GM18499 (cell line): ENCODE results near the gene GLI2.

Source experiments
- ATAC-seq: cut with Tn5 transposase; IDR thresholded peaks from one replicate; pipeline ENCODE4 v1.9.1; 2021; ENCODE audit warnings: moderate number of reproducible peaks; ENCODE audit not compliant: insufficient read depth, unreplicated experiment

Gene GLI2

DNA sequence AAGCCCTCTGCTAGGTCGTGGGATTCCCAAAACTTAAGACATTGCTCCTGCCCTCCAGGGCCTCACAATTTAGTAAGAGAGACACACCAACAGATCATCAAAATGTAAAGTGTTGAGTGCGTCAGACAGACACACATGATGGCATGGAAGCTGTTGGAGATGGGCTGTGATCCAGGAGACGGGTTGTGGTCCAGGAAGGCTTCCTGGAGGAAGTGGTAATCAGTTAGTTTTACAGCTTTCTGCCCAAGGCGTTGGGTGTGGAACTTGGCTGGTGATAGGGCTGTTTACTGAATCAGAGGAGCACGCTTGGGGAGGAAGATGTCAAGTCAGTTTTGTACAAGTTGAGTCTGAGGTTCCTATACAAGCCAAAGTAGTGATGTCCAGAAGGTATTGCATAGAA, 24.0 kb upstream of the GLI2 start:
- no peak for ATAC-seq

DNA sequence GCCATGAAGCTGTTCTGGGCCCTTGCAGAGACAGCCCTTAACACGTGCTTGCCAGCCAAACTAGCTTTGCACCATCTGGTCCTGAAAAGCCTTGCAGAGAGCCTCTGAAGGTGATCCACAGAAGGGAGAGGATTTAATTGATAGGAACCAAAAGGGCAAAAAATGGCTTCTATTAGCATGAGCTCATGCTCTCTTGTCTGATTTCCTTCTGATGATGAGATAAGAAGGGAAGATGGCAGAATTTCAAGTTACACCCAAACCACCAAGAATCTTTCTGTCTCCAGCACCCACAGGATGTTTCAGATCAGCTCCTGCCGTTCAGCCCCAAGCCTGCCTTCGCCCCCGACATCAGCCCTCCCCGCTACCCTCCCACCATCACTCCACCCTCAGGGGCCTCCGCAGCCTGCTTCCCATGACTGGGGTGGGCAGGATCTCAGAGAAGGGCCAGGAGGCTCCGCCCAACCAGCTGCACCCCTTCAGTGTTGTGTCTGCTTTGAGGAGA, 23.4 kb upstream of the GLI2 start:
- ATAC-seq, result no peak

DNA sequence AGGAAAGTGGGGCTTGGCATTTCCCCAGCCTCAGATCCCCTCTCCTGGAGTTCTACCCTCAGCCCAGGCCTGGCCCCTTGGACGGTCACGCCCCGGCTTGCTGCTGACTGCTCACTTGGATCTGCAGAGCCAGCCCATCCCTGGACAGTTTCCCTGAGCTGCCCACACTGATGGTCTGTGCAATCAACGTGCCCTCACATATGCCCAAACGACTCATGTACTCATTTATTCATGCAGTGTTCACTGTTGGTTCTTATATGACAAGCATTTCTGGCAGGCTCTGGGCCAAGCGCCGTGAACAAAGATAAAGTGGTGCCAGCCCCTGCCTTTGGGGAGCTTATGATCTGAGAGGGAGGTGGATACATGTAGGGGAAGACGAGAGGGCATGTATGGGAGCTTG, 20.3 kb upstream of the GLI2 start:
- no peak for ATAC-seq

DNA sequence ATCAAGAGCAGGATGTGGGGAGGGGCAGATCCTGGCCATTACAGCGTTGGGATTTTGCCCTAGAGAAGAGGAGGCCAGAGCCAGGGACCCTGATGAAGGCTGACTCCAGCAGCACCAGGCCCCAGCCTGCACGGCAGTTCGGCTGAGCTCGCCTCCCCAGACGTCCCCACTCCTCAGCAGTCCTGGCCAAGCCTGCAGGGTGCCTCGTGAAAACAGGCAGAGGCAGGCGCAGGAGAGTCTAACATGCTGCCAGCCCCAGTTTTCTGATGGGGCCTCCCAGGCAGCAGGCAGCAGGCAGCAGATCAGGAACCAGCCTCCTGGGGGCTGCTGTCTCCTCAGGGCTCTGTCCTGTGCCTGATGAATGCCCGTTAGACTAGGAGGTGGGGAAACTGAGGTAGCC, 19.7 kb upstream of the GLI2 start:
- ATAC-seq, result no peak

DNA sequence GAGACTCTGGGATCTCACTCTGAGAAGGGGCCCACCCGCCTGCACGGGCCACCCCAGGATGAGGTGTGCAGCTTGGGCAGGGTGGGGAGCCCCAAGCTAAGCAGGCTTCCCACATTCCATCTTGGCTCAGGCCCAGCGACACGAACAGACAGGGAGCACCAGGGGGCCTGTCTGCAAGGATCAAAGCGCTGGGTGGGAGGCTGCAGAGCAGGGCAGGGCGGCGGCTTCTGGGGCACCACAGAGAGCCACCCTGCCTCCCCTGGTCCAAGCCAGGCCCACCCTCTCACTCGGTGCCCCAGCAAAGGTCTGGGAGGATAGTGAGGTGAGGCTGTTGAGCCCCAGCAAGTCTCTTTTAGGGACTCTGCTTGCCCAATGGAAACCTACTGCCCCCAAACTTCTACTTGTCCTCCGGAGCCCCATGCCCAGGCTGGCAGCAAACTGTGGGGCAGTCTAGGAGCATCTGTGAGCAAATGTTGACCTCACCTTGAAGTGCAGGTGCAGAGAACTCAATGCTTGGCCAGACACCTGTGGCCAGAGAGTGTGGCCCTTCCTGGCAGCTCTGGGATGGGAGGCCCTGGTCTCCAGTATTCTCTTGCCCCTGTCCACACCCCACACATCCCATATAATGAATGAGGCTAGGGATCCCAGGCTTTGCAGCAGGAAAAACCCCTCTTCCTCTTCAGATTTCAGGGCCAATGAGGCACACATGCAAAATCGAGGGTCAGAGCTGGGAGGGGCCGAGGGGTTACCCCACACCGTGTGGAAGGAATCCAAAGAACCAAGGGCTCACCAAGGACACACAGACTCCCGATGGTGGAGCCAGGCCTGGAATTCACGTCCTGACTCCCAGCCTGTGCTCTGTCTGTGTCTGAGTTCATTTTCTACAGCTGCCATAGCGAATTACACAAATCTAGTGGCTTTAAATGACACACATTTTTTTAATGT, 18.8 kb upstream of the GLI2 start:
- no peak for ATAC-seq

DNA sequence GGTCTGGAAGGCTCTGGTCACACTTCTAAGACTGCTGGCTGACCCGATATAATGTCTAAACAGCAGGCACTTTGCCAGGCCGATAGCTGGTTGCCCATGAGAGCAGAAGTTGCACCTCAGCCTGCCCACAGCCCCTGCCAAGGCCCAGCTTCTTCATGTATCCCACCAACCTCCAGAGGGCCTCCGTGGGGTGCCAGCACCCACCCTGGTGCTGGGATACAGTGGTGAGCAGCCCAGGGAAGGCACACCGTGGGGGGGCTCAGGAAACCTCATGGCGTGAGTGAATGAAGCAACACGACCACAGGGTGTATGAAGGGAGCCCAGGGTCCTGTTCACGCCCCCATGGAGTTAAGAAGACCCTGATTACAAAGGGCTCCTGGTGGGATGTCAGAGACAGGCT, 16.2 kb upstream of the GLI2 start:
- ATAC-seq, result no peak

DNA sequence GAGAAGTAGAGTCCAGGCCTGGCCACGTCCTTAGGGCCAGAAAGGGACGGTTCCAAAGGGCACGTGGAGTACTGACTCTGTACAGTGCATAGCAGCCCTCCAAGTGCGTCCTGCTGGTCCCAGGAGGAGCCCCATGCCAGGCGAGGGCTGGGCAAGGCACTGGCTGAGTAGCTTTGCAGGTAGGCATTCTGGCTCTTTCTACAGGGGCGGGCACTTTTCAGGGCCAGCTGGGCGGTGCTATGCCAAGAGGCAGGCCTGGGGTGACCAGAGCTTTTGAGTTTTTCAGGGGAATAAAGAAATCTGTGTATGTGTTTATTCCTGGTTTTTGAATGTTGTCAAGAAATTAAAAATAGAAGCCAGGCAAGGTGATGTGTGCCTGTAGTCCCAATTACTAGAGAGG, 15.4 kb upstream of the GLI2 start:
- no peak for ATAC-seq

DNA sequence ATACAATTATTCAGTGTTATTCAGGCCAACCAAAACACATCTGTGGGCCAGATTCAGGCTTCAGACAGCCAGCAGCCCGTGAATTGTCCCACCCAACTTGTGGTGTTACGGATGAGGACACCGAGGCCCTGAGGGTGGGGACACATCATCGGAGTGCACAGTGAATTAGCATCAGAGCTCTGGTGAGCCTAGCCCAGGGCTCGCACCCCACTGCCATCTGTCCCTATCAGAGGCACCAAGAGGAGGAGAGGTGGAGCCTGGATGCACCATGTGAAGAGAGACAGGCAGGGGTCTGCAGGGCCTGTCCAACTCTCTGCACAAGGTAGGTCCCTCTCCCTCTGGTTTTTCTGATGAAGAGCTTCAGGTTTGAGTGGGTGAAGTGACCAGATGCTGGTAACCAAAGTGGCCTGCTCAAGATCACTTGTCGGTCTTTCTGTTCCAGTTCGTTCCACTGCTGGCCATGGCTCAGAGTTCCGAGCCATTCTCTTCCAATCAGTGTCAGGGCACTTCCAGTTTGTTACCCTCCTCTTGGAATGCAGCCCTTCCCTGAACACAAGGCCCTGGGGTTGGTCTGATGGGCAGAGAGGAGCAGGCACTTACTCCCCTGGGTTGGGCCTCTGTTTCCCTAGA, 14.8 kb upstream of the GLI2 start:
- ATAC-seq, result no peak

DNA sequence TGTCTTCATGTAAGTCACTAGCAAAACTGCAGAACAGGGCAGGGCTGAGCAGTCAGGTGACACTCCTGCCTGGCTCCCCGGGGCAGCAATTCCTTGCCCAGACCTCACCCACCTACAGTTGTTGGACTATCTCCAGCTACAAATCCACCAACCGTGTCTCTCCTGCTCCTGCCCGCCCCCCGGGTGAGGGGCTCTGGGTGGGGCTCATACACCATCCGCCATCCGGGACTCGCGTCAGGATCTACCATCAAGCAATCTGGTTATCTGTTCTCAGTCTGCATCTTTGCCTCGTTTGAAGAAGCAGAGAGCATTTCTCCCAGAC, 13.5 kb upstream of the GLI2 start:
- no peak for ATAC-seq

DNA sequence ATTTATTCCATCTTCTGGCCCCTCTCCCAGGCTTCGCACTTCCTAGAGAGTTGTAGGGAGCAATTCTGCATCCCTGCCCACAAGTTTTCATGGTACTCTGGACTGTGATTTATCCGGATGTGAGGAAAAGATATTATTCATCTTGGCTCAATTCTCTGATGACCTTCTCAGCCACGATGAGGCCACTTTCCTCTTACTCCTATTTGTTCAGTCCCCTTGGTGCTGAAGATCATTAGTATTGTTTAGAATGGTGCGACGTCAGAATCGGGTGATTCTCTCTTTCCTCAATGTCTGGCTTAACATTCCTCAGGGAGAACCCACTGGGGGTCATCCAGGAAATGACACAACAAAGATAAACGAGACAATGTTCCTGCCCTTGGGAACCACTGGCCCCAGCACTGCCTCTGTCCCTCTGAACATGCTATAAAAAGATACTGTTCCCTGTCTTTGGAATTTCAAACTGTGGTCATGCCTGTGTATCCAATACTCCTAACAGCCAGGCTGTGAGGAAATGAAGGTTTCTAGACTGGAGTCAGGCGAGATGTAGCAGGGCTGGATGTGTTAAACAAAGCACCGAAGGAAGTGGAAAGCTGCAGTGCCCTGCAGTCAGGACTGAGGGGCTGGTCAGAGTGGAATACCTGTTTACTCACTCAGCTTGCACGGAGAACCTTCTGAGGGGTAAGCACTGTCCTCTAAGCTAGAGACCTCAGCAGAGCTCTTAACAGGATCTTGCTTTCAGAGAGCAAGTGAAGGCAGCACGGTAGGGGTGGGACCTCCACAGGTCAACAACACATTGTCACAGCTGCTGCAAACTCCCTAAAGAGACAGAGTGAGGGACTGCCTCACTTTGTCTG, 12.9 kb upstream of the GLI2 start:
- no peak for ATAC-seq

DNA sequence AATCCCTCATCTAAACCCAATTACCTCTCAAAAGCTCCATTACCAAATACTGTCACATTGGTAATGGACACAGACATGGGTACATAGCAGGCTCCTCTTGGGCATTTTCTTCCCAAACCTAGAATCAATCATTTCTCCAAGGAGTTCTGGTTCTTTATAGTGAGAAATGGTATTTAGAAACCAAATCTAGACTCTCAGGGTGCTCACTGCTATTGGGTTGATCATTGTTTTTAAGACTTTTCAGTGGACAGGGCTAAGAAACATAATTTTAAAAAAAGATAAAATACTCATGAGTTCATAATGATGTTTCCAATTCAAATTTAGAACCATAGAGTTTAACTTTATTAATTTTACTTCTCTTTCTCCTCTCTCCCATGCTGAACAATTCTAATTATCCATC, 9.4 kb upstream of the GLI2 start:
- no peak for ATAC-seq

DNA sequence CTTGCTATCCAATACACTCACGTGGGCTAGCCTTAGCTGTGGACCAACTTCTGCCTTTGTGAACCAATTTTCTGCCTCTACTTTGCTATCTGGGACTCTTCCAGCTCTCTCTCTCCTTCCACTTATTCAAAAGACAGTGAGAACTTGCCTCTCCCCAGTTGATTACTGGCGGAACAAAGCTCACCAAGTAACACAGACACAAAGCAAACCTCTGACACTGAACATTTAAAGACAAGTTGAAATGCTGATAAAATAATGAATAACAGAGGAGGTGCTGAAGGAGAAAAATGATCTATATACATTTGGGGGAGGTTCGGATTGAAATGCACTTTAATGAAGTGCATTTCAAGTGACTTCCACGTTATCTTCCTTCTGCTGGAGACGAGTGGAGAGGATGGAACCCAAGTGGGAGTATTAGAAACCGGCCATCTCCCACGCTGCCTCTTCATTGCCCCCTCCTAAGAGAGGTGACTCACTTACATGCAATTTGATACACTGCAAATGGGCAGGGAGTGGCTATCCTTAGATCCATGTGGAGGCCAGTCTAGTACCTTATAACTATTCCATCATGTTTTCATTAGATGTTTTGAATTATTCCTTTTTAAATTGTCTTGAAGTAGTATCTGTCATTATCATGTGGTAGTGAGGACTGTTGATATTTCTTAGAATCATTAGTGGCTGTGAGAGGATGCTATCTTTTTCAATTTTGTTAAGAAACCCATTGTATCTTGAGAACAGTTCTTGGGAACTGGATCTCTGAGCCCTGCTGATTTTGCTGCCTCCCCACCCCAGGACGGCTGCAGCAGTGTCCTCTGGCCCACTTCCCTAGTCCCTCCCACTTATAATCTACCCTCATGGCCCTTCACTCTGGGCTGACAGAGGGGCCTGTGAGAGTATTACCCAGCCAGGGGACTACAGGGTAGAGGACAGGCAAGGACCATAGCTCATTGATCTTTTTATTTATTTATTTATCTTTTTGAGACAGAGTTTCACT, 6.0 kb upstream of the GLI2 start:
- no peak for ATAC-seq

DNA sequence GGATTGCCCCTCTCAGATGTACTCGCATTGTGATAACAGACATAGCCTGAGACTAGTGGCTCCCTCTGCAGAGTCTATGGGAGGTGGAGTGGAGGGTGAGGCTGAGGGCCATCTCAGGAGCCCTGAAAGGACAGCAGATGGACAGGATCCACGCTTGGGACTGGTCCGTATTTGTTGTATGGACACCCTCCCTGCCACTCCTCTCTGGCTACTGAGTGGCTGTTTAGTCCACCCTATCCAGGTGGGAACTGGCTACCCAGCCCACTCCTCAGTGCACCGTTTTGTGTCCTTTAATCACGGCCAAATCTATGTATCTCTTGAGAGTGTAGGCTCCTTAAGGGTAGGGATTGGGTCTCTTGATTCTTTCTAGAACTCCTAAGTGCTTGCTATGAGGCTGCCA, 4.5 kb upstream of the GLI2 start:
- ATAC-seq, result no peak

DNA sequence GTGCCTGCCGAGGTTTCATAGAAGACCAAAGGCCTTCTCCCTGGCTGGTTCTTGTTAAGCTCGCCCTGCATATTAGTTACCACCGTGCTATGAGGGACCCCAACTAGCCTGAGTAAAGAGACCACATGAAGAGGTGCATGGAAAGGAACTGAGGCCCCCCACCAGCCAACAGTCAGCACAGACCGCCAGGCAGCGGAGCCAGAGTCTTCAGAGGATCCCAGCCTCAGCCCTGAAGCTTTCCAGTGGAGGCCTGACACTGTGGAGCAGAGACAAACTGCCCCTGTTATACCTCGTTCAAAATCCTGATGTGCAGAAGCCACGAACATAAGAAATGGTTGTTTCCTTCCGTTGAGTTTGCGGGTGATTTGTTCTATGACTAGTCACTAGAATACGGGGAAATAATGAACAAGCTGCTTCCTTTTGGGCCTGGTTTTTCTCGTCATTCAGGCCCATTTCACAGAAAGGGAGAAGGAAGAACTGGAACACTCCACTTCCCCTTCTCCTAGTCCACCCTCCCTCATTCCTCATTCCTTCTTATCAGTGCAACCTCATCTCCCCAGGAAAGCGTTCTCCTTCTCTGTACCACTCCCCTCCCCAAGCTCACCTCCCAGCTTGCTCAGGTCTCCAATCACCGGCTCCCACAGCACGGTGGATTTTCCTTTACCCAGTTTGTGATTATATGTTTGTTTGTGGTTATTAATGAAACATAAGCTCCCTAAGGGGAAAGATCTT, 3.0 kb upstream of the GLI2 start:
- ATAC-seq, result no peak

DNA sequence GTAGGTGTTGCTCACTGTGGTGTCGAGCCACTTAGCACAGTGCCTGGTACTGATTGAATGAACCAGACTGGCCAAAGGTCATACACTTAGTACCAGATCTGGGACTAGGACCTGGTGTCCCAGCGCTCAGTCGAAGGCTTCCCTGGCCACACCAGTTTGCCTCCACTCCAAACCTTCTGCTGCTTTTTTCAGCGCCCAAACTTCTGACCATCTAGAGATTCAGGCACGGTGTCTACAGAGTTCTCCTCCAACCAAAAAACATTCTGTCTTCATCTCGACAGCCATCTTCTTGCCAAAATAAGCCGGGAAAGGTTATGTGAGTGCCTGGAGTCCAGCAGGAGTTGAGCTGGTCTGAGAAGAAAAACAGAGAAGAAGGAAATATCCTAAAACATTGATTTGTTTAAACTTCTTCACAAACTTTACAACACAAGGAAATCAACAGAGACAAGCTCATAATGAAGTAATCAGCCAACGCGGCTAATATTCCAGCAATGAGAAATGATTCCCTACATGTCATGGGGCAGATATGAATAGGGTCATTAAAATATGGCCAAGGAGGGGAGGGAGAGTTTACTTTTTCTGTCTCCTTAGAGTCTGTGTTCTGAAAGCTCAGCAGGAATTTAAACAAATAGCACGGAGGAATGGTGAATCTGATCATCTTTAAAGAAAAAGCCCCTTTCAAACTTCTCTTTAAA, 2.3 kb upstream of the GLI2 start:
- ATAC-seq, result no peak

DNA sequence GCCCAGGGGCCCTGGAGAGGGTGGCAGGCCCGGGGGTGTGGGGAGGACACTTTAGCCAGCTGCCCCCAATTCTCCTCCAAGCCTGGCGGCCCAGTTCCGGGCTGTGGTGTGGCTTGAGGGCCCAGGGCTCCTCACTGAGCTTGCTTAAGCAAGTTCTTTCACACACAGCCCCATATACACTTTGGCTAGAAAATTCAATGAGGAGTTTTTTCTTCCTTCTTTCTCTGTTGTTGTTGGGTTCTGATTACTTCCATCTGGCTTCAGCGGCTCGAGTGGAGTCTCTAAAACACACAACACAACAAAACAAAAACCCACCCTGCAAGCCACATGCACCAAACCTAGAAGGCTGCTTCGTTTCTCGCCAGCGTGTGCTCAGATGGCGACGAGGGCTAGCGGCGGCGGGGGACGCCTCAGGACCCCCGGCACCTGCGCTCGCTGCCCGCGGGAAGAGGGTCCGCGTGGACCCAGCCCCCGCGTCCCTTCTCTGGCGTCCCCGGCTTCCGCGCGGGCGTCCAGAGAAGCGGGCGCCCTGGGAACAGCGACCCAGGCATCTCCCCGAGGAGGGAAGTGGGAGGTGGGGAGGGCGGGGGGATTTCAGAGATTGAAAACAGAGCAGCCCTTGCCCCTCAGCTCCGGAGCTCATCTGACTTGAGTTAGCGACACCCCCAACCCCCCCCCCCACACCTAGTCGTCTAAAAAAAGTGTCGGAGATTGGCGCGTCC, 577 bp upstream of the GLI2 start:
- ATAC-seq, result no peak

DNA sequence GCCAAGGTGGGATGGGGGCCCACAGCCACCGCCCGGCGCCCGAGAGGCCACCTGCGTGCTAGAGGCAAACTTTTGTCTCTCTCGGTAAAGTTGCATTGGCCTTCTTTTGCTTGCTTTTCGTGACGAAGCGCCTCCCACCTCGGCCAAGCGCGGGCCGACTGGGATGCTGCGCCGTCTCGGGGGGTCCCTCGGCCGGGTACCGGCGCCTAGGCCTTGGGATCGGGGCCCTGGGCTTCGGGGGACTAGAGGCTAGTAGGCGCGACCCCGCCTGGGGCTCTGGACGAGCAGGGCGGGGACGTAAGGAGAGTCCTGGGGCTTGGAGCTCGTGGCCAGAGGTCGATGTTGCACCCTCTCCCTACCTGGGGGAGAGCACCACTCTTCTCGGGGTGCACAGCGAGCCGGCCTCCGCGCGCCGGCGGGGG, 545 bp downstream of the GLI2 start:
- ATAC-seq, result no peak
